CD4-positive, alpha-beta T cell treated with Interferon gamma for 1 hour (primary cell): Measurements from ENCODE around the gene ARHGAP19.

Source experiments
- DNase-seq: peaks from one replicate; pipeline ENCODE4 v3.0.0-alpha.2; 2020

ARHGAP19 gene

DNA sequence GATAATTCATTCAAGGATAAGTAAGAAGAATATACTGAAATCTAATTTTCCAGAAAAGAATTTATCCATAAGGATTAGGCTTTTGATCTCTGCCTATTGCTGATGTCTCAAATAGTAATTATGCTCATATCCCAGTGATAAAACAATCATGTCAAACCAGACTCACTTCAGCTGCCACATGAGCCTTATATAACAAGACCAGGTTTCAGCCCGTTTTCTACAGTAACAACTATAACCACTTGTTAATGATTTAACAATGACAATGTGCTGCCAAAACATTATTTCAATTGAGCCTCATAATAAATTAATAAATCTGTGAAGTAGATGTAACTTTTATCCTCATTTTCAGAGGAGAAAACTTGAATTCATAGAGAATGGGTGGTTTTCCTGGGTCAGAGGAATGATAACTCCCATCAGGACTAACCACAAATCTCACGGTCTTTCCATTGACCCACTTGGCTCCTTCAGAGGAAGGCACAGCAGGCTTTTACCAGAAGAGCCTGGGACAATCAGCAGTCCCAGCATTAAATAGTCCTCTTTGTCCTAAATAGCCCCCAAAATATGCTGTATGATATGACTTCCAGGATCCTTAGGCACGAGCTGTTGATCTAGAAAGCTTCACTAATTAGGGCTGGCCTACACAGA lies 64.2 kb downstream of the ARHGAP19 start:
- no peak for DNase-seq

DNA sequence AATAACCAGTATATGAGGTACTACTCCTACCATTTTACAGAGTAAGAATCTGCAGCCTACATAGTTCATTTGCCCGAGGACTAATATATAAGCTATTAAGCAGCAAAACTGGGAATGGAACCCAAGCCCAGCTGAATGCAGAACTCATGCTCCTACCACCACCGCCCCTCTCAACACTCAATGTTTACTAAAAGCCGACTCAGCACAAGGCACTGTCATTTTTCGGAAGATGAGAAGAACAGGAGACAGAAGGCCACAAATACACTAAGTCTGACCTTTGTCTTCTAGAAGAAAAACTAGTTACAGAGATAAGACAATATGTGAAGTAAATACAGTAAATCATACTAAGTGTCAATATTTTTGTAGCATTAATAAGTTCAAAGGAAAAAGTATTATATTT lies 66.0 kb downstream of the ARHGAP19 start:
- no peak for DNase-seq

- DNase-seq = no peak
Observed at GRCh38 chr10:97224483-97225435, 67.7 kb downstream of the ARHGAP19 start.

DNA sequence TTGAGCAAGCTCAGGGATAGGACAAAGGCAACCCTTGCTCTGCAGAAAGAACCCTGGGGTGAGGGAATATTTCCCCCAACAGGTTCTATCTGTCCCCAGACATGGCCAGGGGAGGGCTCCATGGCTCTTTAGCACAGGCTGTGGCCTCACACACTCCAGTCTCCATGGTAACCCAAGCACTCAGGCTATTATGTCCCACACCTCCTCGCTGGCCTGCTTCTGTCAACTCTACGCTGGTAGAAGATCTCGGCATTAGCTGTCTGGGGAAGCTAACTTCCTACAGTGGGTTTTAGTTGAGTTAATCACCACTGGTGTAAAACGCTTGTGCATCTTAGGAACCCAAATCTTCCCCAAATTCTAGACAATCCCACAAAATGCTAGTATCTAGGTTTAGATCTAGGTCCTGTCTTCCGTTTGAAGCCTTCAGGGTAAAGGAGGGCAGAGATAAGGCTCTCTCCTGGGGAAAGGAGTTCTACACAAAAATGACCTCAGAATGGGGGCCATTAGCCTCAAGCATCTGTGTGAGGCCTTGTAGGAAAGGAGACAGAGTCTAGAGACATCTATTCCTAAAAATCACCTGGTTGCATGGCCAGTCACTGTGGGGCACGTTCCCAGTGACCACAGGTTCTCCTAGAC lies 70.0 kb downstream of the ARHGAP19 start:
- DNase-seq = no peak

GRCh38 chr10:97220355-97220754 lies 72.1 kb downstream of the ARHGAP19 start:
- DNase-seq = no peak

GRCh38 chr10:97217299-97217698 lies 75.1 kb downstream of the ARHGAP19 start:
- no peak for DNase-seq

DNA sequence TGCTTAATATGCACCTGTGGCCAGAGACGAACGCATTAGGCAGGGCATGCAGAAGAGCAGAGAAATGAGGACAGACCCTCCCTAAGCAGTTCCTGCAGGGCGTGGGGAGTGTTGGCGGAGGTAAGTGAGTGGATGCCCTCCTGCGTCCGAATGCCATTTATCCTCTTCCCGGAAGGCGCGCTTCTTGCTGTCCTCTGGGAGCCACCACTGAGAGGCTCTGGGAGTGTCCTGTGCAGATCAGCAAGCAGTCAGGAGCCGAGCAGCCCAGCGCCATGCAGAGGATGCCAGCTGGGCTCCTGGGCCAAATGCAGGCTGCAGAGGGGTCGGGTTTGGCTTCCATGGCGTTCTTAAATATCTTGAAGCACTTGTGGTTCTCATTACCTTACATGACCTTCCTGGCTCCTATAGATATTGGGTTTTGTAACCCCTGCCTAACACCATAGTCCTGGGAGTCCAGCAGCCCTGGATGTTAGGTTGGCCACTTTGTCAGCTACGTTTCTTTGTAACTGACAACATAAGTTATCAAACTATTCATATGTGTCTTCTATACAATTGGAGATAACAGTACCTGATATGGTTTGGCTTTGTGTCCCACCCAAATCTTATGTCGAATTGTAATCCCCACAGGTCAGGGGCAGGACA lies 76.7 kb downstream of the ARHGAP19 start:
- DNase-seq = no peak

DNA sequence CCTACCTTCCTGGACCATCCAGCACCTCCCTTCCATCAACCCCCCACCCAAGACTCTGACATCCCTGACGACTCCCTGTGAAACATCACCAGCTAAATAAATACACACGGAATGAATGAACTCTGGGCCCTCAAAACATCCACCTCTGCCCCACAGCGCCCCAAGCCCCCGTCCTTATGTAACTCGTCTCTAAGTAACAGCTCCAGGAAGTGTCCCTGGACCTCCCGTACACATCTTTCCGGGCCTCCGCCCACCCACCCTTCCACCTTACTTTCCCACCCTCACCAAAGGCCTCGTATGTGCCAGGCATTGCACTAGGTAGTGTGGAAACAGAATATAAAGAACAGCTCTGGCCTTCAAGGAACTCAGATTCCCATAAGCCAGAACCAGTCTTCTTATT lies 79.0 kb downstream of the ARHGAP19 start:
- no peak for DNase-seq

DNA sequence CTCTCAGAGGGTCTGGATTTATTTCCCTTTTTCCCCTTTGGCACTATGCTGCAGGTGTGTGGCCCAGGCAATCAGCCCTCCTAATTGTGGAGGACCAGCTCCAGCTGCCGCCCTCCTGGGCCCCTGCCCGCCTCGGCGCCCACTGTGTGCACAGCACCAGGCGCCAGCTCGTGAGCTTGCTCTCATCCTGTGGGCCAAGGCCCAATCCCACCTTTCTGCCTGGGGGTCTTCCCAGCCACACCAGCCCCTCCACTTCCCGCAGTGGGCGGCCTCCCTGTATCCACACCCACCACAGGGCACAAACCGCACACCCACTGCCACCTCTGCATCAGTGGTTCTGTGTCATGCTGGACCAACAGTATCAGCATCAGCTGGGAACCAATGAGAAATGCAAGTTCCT lies 81.2 kb downstream of the ARHGAP19 start:
- no peak for DNase-seq

GRCh38 chr10:97210543-97210960 lies 81.9 kb downstream of the ARHGAP19 start:
- DNase-seq = peak; percentile 28

- no peak for DNase-seq
Observed at GRCh38 chr10:97207756-97208346, 84.6 kb downstream of the ARHGAP19 start.

DNA sequence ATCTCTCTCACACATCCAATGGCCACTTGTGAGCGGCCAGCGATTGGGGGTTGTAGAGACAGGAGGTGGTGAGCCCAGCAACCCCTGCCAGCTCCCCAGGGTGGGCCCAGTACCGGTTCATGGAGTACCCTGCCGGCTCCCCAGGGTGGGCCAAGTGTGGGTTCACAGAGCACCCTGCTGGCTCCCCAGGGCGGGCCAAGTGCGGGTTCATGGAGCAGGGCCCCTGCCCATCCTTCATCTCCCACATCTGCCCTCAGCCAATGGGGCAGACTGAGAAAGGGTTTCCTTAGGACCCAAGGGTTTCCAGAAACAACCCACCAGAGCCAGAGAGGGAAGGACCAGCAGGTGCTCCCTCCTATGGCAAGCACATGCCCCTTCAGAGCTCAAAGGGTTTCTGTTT lies 85.3 kb downstream of the ARHGAP19 start:
- DNase-seq = no peak

DNA sequence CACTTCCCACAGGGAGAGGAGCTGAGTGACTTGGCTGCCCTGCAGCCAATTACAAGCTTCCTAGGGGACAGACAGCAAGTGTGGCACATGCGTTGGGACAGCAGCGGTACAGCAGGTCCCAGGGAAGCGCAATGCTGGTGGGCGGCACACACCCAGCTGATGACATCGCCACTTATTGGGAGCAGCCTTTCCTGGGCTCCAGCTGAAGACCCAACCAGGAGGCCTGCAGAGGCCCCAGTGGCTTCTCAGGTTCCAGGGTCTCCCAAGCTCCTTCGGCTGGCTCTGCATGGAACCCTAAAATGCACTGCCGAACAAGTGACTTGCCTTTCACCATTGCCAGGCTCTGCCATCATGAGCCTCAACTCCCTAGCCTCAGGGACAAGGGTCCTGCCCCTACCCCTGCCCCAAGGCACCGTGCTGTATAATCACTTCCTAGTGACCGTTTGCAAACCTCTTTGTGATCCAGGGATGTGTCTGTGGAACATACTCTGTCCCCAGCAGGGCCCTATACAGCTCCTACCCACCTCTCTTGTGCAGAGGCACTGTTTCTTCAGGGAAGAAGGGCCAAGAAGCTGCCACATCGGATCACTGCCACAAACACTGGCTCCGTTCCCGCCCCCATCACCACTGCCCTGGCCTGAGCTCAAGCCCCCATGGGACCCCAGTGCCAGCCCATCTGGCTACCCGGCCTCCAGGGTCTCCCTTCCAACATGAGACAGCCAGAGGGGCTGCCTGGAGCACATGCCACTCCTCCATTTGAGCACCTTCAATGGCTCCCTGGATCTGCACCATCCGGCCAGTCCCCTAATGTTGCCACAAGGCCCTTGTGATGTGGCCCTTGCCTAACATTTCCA lies 87.4 kb downstream of the ARHGAP19 start:
- DNase-seq = no peak

DNA sequence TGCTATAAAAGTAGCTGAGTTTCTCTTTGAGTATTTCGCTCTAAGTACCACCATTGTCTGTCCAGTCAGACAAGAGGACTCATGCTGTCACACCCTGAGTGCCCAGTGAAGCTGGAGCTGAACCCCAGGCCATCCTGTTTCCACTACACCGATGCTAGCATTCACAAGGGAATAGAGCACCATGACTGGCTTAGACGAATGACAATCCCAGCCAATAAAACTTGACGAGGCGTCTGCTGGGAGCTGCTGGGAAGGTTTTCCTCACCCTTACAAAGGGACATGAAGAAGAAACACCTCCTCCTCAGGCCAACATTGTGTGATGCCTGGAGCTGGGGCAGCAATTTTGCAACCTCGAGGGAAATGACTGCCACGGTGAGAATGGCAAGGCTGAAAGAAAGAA lies 89.2 kb downstream of the ARHGAP19 start:
- DNase-seq = no peak

DNA sequence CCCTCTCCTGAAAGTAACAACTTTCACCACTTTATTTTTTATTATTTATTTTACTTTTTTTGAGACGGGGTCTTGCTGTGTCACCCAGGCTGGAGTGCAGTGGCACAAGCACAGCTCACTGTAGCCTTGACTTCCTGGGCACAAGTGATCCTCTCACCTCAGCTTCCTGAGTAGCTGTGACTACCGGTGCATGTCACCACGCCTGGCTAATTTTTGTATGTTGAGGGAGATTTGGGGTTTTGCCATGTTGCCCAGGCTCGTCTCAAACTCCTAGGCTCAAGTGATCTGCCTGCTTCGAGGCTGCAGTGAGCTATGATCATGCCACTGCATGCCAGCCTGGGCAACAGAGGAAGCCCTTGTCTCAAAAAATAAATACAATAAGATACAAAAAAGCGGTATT lies 91.8 kb downstream of the ARHGAP19 start:
- no peak for DNase-seq

DNA sequence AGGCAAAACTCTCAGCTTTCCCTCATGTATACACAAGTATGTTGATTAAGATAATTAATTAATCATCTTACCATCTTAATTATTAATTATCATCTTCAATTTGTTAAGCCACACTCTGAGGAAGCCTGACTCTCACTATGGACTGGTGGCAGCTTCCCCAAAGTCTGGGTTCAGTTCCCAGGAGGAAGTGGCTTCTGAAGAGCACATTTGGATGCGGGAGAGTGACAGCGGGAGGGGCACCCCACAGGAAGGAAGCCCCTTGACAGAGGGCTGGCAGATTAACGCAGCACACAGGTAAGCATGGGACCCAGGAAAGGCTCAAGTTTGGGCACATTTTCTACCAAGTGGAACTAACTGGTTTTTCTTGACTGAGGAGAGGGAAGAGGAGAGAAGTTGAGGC lies 93.3 kb downstream of the ARHGAP19 start:
- no peak for DNase-seq

DNA sequence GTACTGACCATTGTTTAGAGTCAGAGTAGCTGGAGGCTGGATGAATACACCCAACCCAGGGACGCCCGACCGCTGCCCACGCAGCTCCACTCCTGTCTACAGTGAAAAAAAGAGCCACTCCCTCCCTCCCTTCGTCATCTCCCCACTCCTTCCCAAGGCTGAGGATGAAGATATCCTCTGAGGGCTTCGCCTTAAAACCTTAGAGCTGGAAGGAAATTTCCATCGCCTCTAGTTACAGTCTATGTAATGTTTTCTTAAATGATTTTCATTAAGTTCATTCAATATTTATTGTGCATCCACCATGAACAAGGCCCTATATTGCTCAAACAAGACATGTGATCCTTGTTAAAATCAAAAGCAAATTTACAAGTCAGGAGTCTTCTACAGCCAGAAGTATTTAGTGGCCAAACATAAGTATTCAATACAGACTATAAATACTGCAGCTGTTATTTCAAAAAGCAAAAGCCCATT lies 95.4 kb downstream of the ARHGAP19 start:
- DNase-seq = no peak

- peak; percentile 53 for DNase-seq
Observed at GRCh38 chr10:97196223-97197029, 96.0 kb downstream of the ARHGAP19 start.

DNA sequence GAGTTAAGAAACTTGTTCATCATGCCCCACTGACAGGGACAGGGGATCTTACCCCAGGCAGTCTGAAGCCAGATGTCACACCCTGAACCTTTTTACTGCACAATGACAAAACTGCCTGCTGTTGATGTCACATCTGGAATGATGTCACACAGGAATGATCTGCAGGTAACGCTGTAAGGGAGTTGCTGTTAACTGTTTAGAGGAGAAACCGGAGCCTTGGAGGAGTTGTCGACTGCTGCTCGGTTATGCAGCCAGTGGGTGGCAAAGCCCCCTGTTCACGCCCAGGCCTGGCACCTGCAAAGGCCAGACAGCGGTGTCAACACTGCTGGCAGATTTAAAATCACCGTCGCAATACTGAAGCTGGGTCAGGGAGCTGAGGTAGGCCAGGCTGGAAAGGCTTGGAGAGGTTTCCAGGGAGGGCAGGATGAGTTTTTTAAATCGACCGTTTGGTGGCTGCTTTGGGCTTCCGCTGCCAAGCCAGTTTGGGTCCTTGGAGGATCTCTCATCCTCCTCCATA lies 96.7 kb downstream of the ARHGAP19 start:
- no peak for DNase-seq

DNA sequence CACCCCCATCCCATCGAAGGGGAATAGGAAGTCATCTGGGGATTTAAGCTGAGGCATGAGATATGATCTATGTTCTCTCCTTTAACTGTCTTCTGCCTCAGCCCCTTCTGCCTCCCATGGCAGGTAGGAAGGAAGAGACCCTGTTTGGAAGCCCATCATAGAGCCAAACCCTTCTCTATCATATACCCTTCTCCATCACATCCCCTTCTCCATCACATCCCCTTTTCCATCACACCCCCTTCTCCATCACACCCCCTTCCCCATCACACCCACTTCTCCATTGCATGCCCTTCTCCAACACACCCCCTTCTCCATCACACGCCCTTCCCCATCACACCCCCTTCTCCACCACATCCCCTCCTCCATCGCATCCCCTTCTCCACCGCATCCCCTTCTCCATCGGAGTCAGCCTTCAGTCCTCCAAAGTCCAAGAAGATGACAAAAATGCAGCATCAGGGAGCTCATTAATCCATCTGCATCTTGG lies 99.4 kb downstream of the ARHGAP19 start:
- DNase-seq = no peak
